K562 (cell line): ENCODE data around the gene RPS6KA4. TPM values are rescaled to one million over a fixed set of nuclear protein-coding genes. Genes with fewer than 3 reads are reported as not detected.

Experiments
- ASH1L ChIP-seq: fragments of 450-650 bp; IDR thresholded peaks from 2 replicates; pipeline ENCODE4 v1.6.1; 2018; ENCODE audit warnings: borderline replicate concordance, mild to moderate bottlenecking, low read depth; ENCODE audit not compliant: partially characterized antibody
- BCLAF1 ChIP-seq, 2 experiments: fragments of 450-650 bp in 1 of 2; IDR thresholded peaks; 2 replicates each; pipeline ENCODE4 v1.6.1; 2011 to 2017; ENCODE audit warnings: low read depth in 2 of 2, antibody characterized with exemption in 1 of 2, borderline replicate concordance in 1 of 2, low read length in 1 of 2, mild to moderate bottlenecking in 1 of 2, mixed read lengths in 1 of 2; ENCODE audit not compliant: control insufficient read depth in 1 of 2
- CCAR2 ChIP-seq: fragments of 200-400 bp; formaldehyde crosslinking; IDR thresholded peaks from 2 replicates; pipeline ENCODE4 v1.6.1; 2017; ENCODE audit warnings: mild to moderate bottlenecking, low read depth, low read length
- ELF2 ChIP-seq: fragments of 250-450 bp; sonication (Bioruptor Pico); IDR thresholded peaks from 2 replicates; pipeline ENCODE4 v1.5.0; 2021; ENCODE audit warnings: mild to moderate bottlenecking
- HMG20A ChIP-seq: fragments of 450-650 bp; formaldehyde crosslinking; conservative IDR thresholded peaks from 2 replicates; pipeline ENCODE4 v1.4.0; 2020; ENCODE audit warnings: mild to moderate bottlenecking, mixed read lengths
- KDM4B ChIP-seq, 2 experiments: fragments of 450-650 bp in 1 of 2; sonication (generic) in 1 of 2; IDR thresholded peaks; 2 replicates each; pipeline ENCODE4 v1.6.1; 2016 to 2017; ENCODE audit warnings: borderline replicate concordance in 2 of 2, antibody characterized with exemption in 1 of 2, low read depth in 1 of 2, mild to moderate bottlenecking in 1 of 2
- MAZ ChIP-seq, 2 experiments: fragments of 450-650 bp in 1 of 2; sonication (generic) in 1 of 2; formaldehyde crosslinking; IDR thresholded peaks in 1 of 2; conservative IDR thresholded peaks in 1 of 2; 2 replicates each; pipeline versions ENCODE4 v1.4.0 to v1.5.0; 2020; ENCODE audit warnings: mild to moderate bottlenecking in 1 of 2, missing genetic modification reagents in 1 of 2
- NR2F6 ChIP-seq: fragments of 450-650 bp; formaldehyde crosslinking; IDR thresholded peaks from 2 replicates; pipeline ENCODE4 v1.4.0; 2020; ENCODE audit warnings: mild to moderate bottlenecking
- POLR2G ChIP-seq: fragments of 200-400 bp; formaldehyde crosslinking; IDR thresholded peaks from 2 replicates; pipeline ENCODE4 v1.6.1; 2017; ENCODE audit warnings: low read depth, mild to moderate bottlenecking, antibody characterized with exemption, low read length, moderate library complexity
- RBFOX2 ChIP-seq: fragments of 200-400 bp; formaldehyde crosslinking; IDR thresholded peaks from 2 replicates; pipeline ENCODE4 v1.6.1; 2017; ENCODE audit warnings: low read depth, mild to moderate bottlenecking, low read length, moderate library complexity
- RCOR1 ChIP-seq, 2 experiments: IDR thresholded peaks; 2 replicates each; pipeline ENCODE4 v1.6.1; 2012; ENCODE audit warnings: low read depth in 2 of 2, low read length in 2 of 2, borderline replicate concordance in 1 of 2, improper control_type of control experiment in 1 of 2
- TFE3 ChIP-seq: fragments of 450-650 bp; formaldehyde crosslinking; IDR thresholded peaks from 2 replicates; pipeline ENCODE4 v1.4.0; 2020; ENCODE audit warnings: mild to moderate bottlenecking, mixed read lengths
- ZBTB8A ChIP-seq: fragments of 450-650 bp; IDR thresholded peaks from 2 replicates; pipeline ENCODE4 v1.6.1; 2018; ENCODE audit warnings: mild to moderate bottlenecking, moderate library complexity; ENCODE audit not compliant: partially characterized antibody
- ZNF134 ChIP-seq: fragments of 250-450 bp; sonication (Bioruptor Pico); conservative IDR thresholded peaks from 2 replicates; pipeline ENCODE4 v1.4.0; 2020
- ZNF217 ChIP-seq: sonication (generic); formaldehyde crosslinking; IDR thresholded peaks from 2 replicates; pipeline ENCODE4 v1.8.0; 2022; ENCODE audit warnings: mild to moderate bottlenecking, missing genetic modification reagents
- ZNF3 ChIP-seq: fragments of 250-450 bp; sonication (Bioruptor Pico); IDR thresholded peaks from 2 replicates; pipeline ENCODE4 v1.5.0; 2021; ENCODE audit warnings: mild to moderate bottlenecking, moderate library complexity
- polyA plus RNA-seq, 8 experiments: library from polyadenylated mRNA; depleted of rRNA in 4 of 8; stranded (reverse) in 5 of 8; unstranded in 3 of 8; fragments of >200 nt; fragmentation: Nextera tagmentation in 2 of 8; fragmentation: Illumina TruSeq in 1 of 8; extraction: Ambion mirVana in 2 of 8; extraction: Trizol in 1 of 8; gene quantifications; 2 replicates each; pipeline versions ENCODE4 v1.2.1 to v1.2.3, GENCODE V29; 2011 to 2014; ENCODE audit warnings: inconsistent platforms in 1 of 8, missing spikeins in 1 of 8
- total RNA-seq, 7 experiments: library from RNA; depleted of rRNA in 6 of 7; stranded (reverse); fragments of >200 nt in 6 of 7; fragmentation: Illumina TruSeq in 2 of 7; extraction: Trizol in 2 of 7; gene quantifications; 2 replicates each; pipeline versions ENCODE4 v1.2.1 to v1.2.3, GENCODE V29; 2011 to 2021; ENCODE audit warnings: low replicate concordance in 1 of 7
- TF ChIP-seq, protein P1 (sequence below): sonication (generic); formaldehyde crosslinking; IDR thresholded peaks from 2 replicates; pipeline ENCODE4 v1.8.0; 2022; ENCODE audit warnings: mild to moderate bottlenecking, missing genetic modification reagents

RPS6KA4 gene
- total and polyA plus RNA-seq, 9 of the 15 experiments (the other 6 are each of a cell fraction or from before 2014, with no cell fraction given), result 0.15 to 23.8 (median 9.8) TPM

DNA sequence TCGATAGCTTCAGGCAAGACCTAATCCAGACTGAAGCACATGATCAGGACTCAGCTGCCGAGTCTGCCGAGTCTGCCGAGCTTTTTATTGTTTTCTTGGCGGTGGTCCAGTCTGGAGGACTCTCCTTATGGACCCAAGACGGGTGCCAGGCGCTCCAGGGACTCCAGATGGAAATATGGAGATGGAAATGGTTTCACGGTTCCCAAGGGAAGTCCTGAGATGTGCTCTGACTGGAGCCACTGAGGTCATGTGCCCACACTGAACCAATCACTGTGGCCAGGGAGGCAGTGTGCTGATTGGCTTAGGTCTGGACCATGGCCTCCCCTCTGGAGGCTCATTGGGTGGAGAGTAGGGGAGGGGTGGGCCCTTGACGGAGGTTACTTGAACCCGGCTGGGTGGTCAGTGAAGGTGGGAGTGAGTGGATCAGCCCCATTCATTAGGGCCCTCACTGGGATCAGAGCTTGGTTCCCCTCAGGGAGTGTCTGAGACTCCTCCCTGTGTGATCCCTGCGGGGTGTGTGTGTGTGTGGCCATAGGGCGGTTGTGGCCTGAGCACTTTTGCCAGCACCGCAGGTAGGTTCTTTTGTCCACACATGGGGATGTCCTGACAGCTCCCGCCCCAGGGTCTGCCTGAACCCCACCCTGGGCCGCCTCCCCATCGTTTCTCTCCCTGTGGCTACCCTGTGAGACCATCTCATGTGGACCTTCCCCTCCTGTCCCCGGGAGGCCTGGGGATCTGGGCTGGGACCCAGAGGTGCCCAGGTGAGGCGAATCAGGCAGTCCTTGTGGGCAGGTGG, 14.0 kb downstream of the RPS6KA4 start (continued):
- TF ChIP-seq POLR2G (peak; percentile 68; the same call in 1 of the 2 replicates), HMG20A (CRISPR knock-in tag) (no peak), ZBTB8A (no peak), TFE3 (CRISPR knock-in tag) (0 out of 2 replicates have a peak, but pooled peaks have one; percentile 18), ZNF3 (CRISPR knock-in tag) (no peak), CCAR2 (no peak), RBFOX2 (peak; percentile 56), KDM4B (IDR thresholded peaks at IDR 0.05; ENCODE audit: borderline replicate concordance in 2 of 2, low read depth in 1 of 2) (no peak), MAZ (CRISPR knock-in tag; conservative IDR thresholded peaks at IDR 0.05 in 1 of 2, IDR thresholded peaks at IDR 0.05 in 1 of 2) (0 out of 4 replicates have a peak, but pooled peaks have one; percentile 13 to 40), ELF2 (no peak), ZNF134 (CRISPR knock-in tag) (no peak), NR2F6 (no peak), ZNF217 (CRISPR knock-in tag) (no peak), ASH1L (peak; percentile 90), RCOR1 (IDR thresholded peaks at IDR 0.05; ENCODE audit: borderline replicate concordance in 1 of 2, low read depth in 2 of 2, low read length in 2 of 2) (no peak), BCLAF1 (IDR thresholded peaks at IDR 0.05; ENCODE audit: borderline replicate concordance in 1 of 2, control insufficient read depth in 1 of 2, low read depth in 2 of 2, low read length in 1 of 2) (no peak)
- TF ChIP-seq, protein P1, sequence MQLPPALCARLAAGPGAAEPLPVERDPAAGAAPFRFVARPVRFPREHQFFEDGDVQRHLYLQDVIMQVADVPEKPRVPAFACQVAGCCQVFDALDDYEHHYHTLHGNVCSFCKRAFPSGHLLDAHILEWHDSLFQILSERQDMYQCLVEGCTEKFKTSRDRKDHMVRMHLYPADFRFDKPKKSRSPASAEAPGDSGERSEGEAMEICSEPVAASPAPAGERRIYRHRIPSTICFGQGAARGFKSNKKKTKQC (CRISPR knock-in tag), result no peak
